VCaP (cell line): ENCODE results near the gene LETMD1.

ENCODE experiments used
- H3K27ac ChIP-seq: fragments of 450-650 bp; 2 replicates; pipeline ENCODE4 v1.5.1; 2017
- CTCF ChIP-seq: fragments of 450-650 bp; conservative IDR thresholded peaks from 2 replicates; pipeline ENCODE4 v1.5.1; 2017; ENCODE audit warnings: mild to moderate bottlenecking, moderate library complexity

Gene LETMD1

GRCh38 chr12:51019927-51020326, 28.2 kb upstream of the LETMD1 start:
- TF ChIP-seq CTCF = no peak
- H3K27ac ChIP-seq = no peak overlapping the region

GRCh38 chr12:51020448-51021182, 27.5 kb upstream of the LETMD1 start:
- no peak for TF ChIP-seq CTCF
- H3K27ac ChIP-seq = peak overlapping the region; percentile 99; the same call in 1 of the 2 replicates

- no peak for TF ChIP-seq CTCF
- peak overlapping the region; percentile 99 for H3K27ac ChIP-seq
These were observed 26.4 kb upstream of the LETMD1 start for GRCh38 chr12:51021694-51022093.

GRCh38 chr12:51023625-51024382, 24.3 kb upstream of the LETMD1 start:
- H3K27ac ChIP-seq = peak overlapping the region; percentile 99
- TF ChIP-seq CTCF = no peak

- TF ChIP-seq CTCF = no peak
- peak overlapping the region; percentile 99 for H3K27ac ChIP-seq
These were observed 22.7 kb upstream of the LETMD1 start for GRCh38 chr12:51025338-51025835.

GRCh38 chr12:51025836-51026638, 22.1 kb upstream of the LETMD1 start, which contains the start of gene SLC11A2:
SLC11A2 (minus strand) TSS chr12:51026384; CDS start chr12:51010728, 15,656 bp downstream.
- peak within 1 kb of the TSS; percentile 99 for H3K27ac ChIP-seq
- TF ChIP-seq CTCF = no peak
